Thyroid gland (tissue), 4 donors: Measurements from ENCODE around the gene CCDC50. TPM values are rescaled to one million over a fixed set of nuclear protein-coding genes. Genes with fewer than 3 reads are reported as not detected.

Experiments
- DNase-seq, 2 donors: peaks; one replicate each; pipeline ENCODE4 v3.0.0-alpha.2; 2019
- H3K27ac ChIP-seq, 3 donors: fragments of 200-600 bp; sonication (generic); 1 replicate in 2 of 3; 2 replicates in 1 of 3; pipeline ENCODE4 v1.5.1; 2016 to 2019; ENCODE audit warnings: mild to moderate bottlenecking in 1 of 3, moderate library complexity in 1 of 3
- H3K27me3 ChIP-seq: fragments of 200-600 bp; sonication (generic); one replicate; pipeline ENCODE4 v1.5.1; 2019
- H3K36me3 ChIP-seq, 2 donors: fragments of 200-600 bp; sonication (generic); one replicate each; pipeline ENCODE4 v1.5.1; 2016 to 2019
- H3K4me1 ChIP-seq, 2 donors: fragments of 200-600 bp; sonication (generic); one replicate each; pipeline ENCODE4 v1.5.1; 2017 to 2019
- H3K4me3 ChIP-seq, 3 donors: fragments of 200-600 bp; sonication (generic); replicated peaks in 1 of 3; 1 replicate in 2 of 3; 2 replicates in 1 of 3; pipeline ENCODE4 v1.5.1; 2016; ENCODE audit warnings: mild to moderate bottlenecking in 1 of 3
- H3K9me3 ChIP-seq: fragments of 200-600 bp; sonication (generic); one replicate; pipeline ENCODE4 v1.5.1; 2017
- CTCF ChIP-seq, 6 experiments: fragments of 200-600 bp in 3 of 6; fragments of 450-650 bp in 3 of 6; sonication (generic) in 3 of 6; IDR thresholded peaks; one replicate each; pipeline ENCODE4 v1.5.1; 2016 to 2019; ENCODE audit warnings: antibody characterized with exemption in 6 of 6, mild to moderate bottlenecking in 2 of 6, inconsistent platforms in 1 of 6, moderate library complexity in 1 of 6
- POLR2A ChIP-seq, 2 donors: fragments of 450-650 bp; IDR thresholded peaks; one replicate each; pipeline ENCODE4 v1.6.1; 2017; ENCODE audit warnings: antibody characterized with exemption in 2 of 2, mild to moderate bottlenecking in 2 of 2, moderate library complexity in 1 of 2
- WGBS, 2 donors: methylation state at CpG; one replicate each; pipeline ENCODE4 v1.1.5; 2017; 5-methylcytosine and 5-hydroxymethylcytosine counted together
- intact Hi-C: fragments of 100-400 bp; cut with DNase I; formaldehyde crosslinking; loops from one replicate; pipeline ENCODE4 v1.15.1; 2023
- total RNA-seq, 4 donors: library from RNA; depleted of rRNA; stranded (reverse); fragments of >200 nt; gene quantifications; one replicate each; pipeline ENCODE4 v1.2.3, GENCODE V29; 2016

The CCDC50 gene
- total RNA-seq, 4 donors from 2014 or later: 63.3 to 104 (median 91.1) TPM

GRCh38 chr3:191424881-191425280, 95.7 kb downstream of the CCDC50 start:
- H3K27me3 ChIP-seq: no peaks in the 10 kb centered on the region
- H3K36me3 ChIP-seq: no peaks in the 10 kb centered on the region
- intact Hi-C loops: no loop called here
- TF ChIP-seq POLR2A (IDR thresholded peaks at IDR 0.05) (no peak), CTCF (IDR thresholded peaks at IDR 0.05) (no peak)
- no peak for DNase-seq
- H3K4me3 ChIP-seq: no peak overlapping the region
- no peaks in the 10 kb centered on the region for H3K9me3 ChIP-seq
- WGBS, 2 donors: 60 to 75% methylated on average over 3 of the region's 3 CpGs
- H3K4me1 ChIP-seq: no peaks in the 10 kb centered on the region
- H3K27ac ChIP-seq: no peak overlapping the region

GRCh38 chr3:191425322-191425734, 96.1 kb downstream of the CCDC50 start:
- no peak for DNase-seq

GRCh38 chr3:191426311-191426710, 97.1 kb downstream of the CCDC50 start:
- intact Hi-C loops: no loop called here
- Histone ChIP-seq H3K27ac (no peak overlapping the region), H3K4me3 (no peak overlapping the region), H3K27me3 (no peaks in the 10 kb centered on the region), H3K9me3 (no peaks in the 10 kb centered on the region), H3K36me3 (no peaks in the 10 kb centered on the region), H3K4me1 (no peaks in the 10 kb centered on the region)
- DNase-seq: no peak
- TF ChIP-seq CTCF (IDR thresholded peaks at IDR 0.05): no peak
- TF ChIP-seq POLR2A (IDR thresholded peaks at IDR 0.05): no peak
- WGBS, 2 donors: 41 to 77% methylated on average over 1 of the region's 1 CpG

More at GRCh38 chr3:191425322-191425734, 96.1 kb downstream of the CCDC50 start:
- intact Hi-C loops: no loop called here
- H3K27ac ChIP-seq: no peak overlapping the region
- no peaks in the 10 kb centered on the region for H3K27me3 ChIP-seq
- H3K9me3 ChIP-seq: no peaks in the 10 kb centered on the region
- H3K36me3 ChIP-seq: no peaks in the 10 kb centered on the region
- TF ChIP-seq CTCF (IDR thresholded peaks at IDR 0.05) (no peak), POLR2A (IDR thresholded peaks at IDR 0.05) (no peak)
- 87 to 96% methylated on average over 11 of the region's 11 CpGs for WGBS, 2 donors
- no peak overlapping the region for H3K4me3 ChIP-seq
- H3K4me1 ChIP-seq: no peaks in the 10 kb centered on the region

- Histone ChIP-seq H3K4me3 (no peak overlapping the region), H3K4me1 (no peaks in the 10 kb centered on the region), H3K27ac (no peak overlapping the region), H3K27me3 (no peaks in the 10 kb centered on the region), H3K9me3 (no peaks in the 10 kb centered on the region), H3K36me3 (no peaks in the 10 kb centered on the region)
- intact Hi-C loops: no loop called here
- DNase-seq: no peak
- TF ChIP-seq CTCF (IDR thresholded peaks at IDR 0.05) (no peak), POLR2A (IDR thresholded peaks at IDR 0.05) (no peak)
- 98% methylated on average over 1 of the region's 1 CpG for WGBS, 2 donors
These were observed 99.0 kb downstream of the CCDC50 start for GRCh38 chr3:191428177-191428576.

- no peaks in the 10 kb centered on the region for H3K27me3 ChIP-seq
- no peaks in the 10 kb centered on the region for H3K9me3 ChIP-seq
- no peak for DNase-seq
- TF ChIP-seq CTCF (IDR thresholded peaks at IDR 0.05) (no peak), POLR2A (IDR thresholded peaks at IDR 0.05) (no peak)
- no peak overlapping the region for H3K4me3 ChIP-seq
- intact Hi-C loops: no loop called here
- H3K4me1 ChIP-seq: no peaks in the 10 kb centered on the region
- 69 to 70% methylated on average over 4 of the region's 4 CpGs for WGBS, 2 donors
- H3K36me3 ChIP-seq: no peaks in the 10 kb centered on the region
- no peak overlapping the region for H3K27ac ChIP-seq
These were observed 100.9 kb downstream of the CCDC50 start for GRCh38 chr3:191430103-191430502.
